Gastrocnemius medialis (tissue), 4 donors: ENCODE results near the gene ST8SIA1. TPM values are rescaled to one million over a fixed set of nuclear protein-coding genes. Genes with fewer than 3 reads are reported as not detected.

Experiments
- ATAC-seq, 2 donors: fragments of 150-250 bp; one replicate each; pipeline ENCODE4 v1.9.1; 2016
- DNase-seq, 2 donors: peaks; one replicate each; pipeline ENCODE4 v3.0.0-alpha.2; 2019
- H3K27ac ChIP-seq, 4 donors: fragments of 200-600 bp; sonication (generic); 1 replicate in 1 of 4; 2 replicates in 3 of 4; pipeline ENCODE4 v1.5.1; 2016 to 2018; ENCODE audit warnings: mild to moderate bottlenecking in 2 of 4, moderate library complexity in 1 of 4
- H3K27me3 ChIP-seq, 3 donors: fragments of 200-600 bp; sonication (generic) in 2 of 3; 1 replicate in 1 of 3; 2 replicates in 2 of 3; pipeline versions ENCODE4 v1.5.1 to v1.6.0; 2016 to 2019; ENCODE audit warnings: mild to moderate bottlenecking in 1 of 3, moderate library complexity in 1 of 3
- H3K36me3 ChIP-seq, 2 donors: fragments of 200-600 bp; sonication (generic) in 1 of 2; one replicate each; pipeline ENCODE4 v1.5.1; 2017 to 2018
- H3K4me1 ChIP-seq, 2 donors: fragments of 200-600 bp; sonication (generic) in 1 of 2; one replicate each; pipeline ENCODE4 v1.5.1; 2016 to 2017; ENCODE audit warnings: mild to moderate bottlenecking in 2 of 2
- H3K4me3 ChIP-seq, 4 donors: fragments of 200-600 bp; sonication (generic) in 3 of 4; 1 replicate in 1 of 4; 2 replicates in 3 of 4; pipeline ENCODE4 v1.5.1; 2016 to 2019; ENCODE audit warnings: mild to moderate bottlenecking in 2 of 4
- H3K9me3 ChIP-seq, 3 donors: fragments of 200-600 bp; sonication (generic) in 2 of 3; 1 replicate in 1 of 3; 2 replicates in 2 of 3; pipeline ENCODE4 v1.5.1; 2016 to 2019
- CTCF ChIP-seq, 5 experiments: fragments of 450-650 bp in 3 of 5; fragments of 200-600 bp in 2 of 5; sonication (generic) in 2 of 5; IDR thresholded peaks in 4 of 5; conservative IDR thresholded peaks in 1 of 5; 1 replicate in 4 of 5; 2 replicates in 1 of 5; pipeline ENCODE4 v1.5.1; 2016 to 2019; ENCODE audit warnings: antibody characterized with exemption in 5 of 5, mild to moderate bottlenecking in 3 of 5, moderate library complexity in 3 of 5
- POLR2A ChIP-seq, 2 donors: fragments of 450-650 bp; IDR thresholded peaks; one replicate each; pipeline ENCODE4 v1.6.1; 2017; ENCODE audit warnings: antibody characterized with exemption in 2 of 2, mild to moderate bottlenecking in 2 of 2, moderate library complexity in 2 of 2
- in situ Hi-C, 4 donors: fragments of 200-750 bp; cut with MboI; loops; one replicate each; pipeline versions ENCODE4 v1.15.0 to v1.8.0; 2017; ENCODE audit warnings: low sequenced_read_pairs in 4 of 4
- intact Hi-C: fragments of 100-400 bp; cut with DNase I; formaldehyde crosslinking; loops from one replicate; pipeline ENCODE4 v1.15.1; 2023; ENCODE audit warnings: low total_unique reads
- total RNA-seq, 4 donors: library from RNA; depleted of rRNA; stranded (reverse); fragments of >200 nt; gene quantifications; one replicate each; pipeline versions ENCODE4 v1.1.0 to v1.2.3, GENCODE V29; 2016

Gene ST8SIA1
- total RNA-seq, 4 donors from 2014 or later = 0.17 to 2.5 (median 0.67) TPM

GRCh38 chr12:22374508-22374907, 40.0 kb upstream of the ST8SIA1 start:
- Histone ChIP-seq H3K36me3 (no peaks in the 10 kb centered on the region), H3K9me3 (no peaks in the 10 kb centered on the region), H3K4me1 (no peaks in the 10 kb centered on the region), H3K27me3 (no peaks in the 10 kb centered on the region), H3K27ac (no peak overlapping the region), H3K4me3 (no peak overlapping the region)
- intact Hi-C loops = no loop called here
- in situ Hi-C loops = no loop called here
- DNase-seq (no peak), ATAC-seq (no peak)
- no peak for TF ChIP-seq POLR2A (IDR thresholded peaks at IDR 0.05)
- no peak for TF ChIP-seq CTCF (IDR thresholded peaks at IDR 0.05 in 4 of 5, conservative IDR thresholded peaks at IDR 0.05 in 1 of 5)

- Histone ChIP-seq H3K4me3 (no peak overlapping the region), H3K4me1 (no peaks in the 10 kb centered on the region), H3K27me3 (no peaks in the 10 kb centered on the region), H3K9me3 (no peaks in the 10 kb centered on the region), H3K36me3 (no peaks in the 10 kb centered on the region), H3K27ac (no peak overlapping the region)
- in situ Hi-C loops = no loop called here
- TF ChIP-seq POLR2A (IDR thresholded peaks at IDR 0.05) (no peak), CTCF (IDR thresholded peaks at IDR 0.05 in 4 of 5, conservative IDR thresholded peaks at IDR 0.05 in 1 of 5) (no peak)
- intact Hi-C loops = no loop called here
- DNase-seq = no peak
- ATAC-seq = no peak
These were observed 37.9 kb upstream of the ST8SIA1 start for GRCh38 chr12:22372277-22372837.

GRCh38 chr12:22366181-22366580, 31.7 kb upstream of the ST8SIA1 start:
- TF ChIP-seq POLR2A (IDR thresholded peaks at IDR 0.05) (no peak), CTCF (IDR thresholded peaks at IDR 0.05 in 4 of 5, conservative IDR thresholded peaks at IDR 0.05 in 1 of 5) (no peak)
- no peaks in the 10 kb centered on the region for H3K4me1 ChIP-seq
- no peak for DNase-seq
- H3K27me3 ChIP-seq = no peaks in the 10 kb centered on the region
- no peak overlapping the region for H3K4me3 ChIP-seq
- H3K9me3 ChIP-seq = no peaks in the 10 kb centered on the region
- intact Hi-C loops = no loop called here
- in situ Hi-C loops = no loop called here
- no peak for ATAC-seq
- no peak overlapping the region for H3K27ac ChIP-seq
- H3K36me3 ChIP-seq = no peaks in the 10 kb centered on the region

- no peak for DNase-seq
- in situ Hi-C loops = no loop called here
These were observed 27.3 kb upstream of the ST8SIA1 start for GRCh38 chr12:22361785-22362184.

GRCh38 chr12:22360774-22361173, 26.3 kb upstream of the ST8SIA1 start:
- DNase-seq (no peak), ATAC-seq (no peak)
- no peak overlapping the region for H3K27ac ChIP-seq
- H3K27me3 ChIP-seq = no peaks in the 10 kb centered on the region
- H3K4me3 ChIP-seq = no peak overlapping the region
- TF ChIP-seq CTCF (IDR thresholded peaks at IDR 0.05 in 4 of 5, conservative IDR thresholded peaks at IDR 0.05 in 1 of 5) (no peak), POLR2A (IDR thresholded peaks at IDR 0.05) (no peak)
- no peaks in the 10 kb centered on the region for H3K9me3 ChIP-seq
- intact Hi-C loops = no loop called here
- in situ Hi-C loops = no loop called here
- no peaks in the 10 kb centered on the region for H3K36me3 ChIP-seq
- H3K4me1 ChIP-seq = no peaks in the 10 kb centered on the region

More at GRCh38 chr12:22361785-22362184, 27.3 kb upstream of the ST8SIA1 start:
- Histone ChIP-seq H3K36me3 (no peaks in the 10 kb centered on the region), H3K27me3 (no peaks in the 10 kb centered on the region), H3K4me3 (no peak overlapping the region), H3K27ac (no peak overlapping the region), H3K4me1 (no peaks in the 10 kb centered on the region), H3K9me3 (no peaks in the 10 kb centered on the region)
- intact Hi-C loops = no loop called here
- no peak for ATAC-seq
- TF ChIP-seq POLR2A (IDR thresholded peaks at IDR 0.05) = no peak
